Panc1 (cell line): ENCODE measurements around the gene DCTN1. TPM values are rescaled to one million over a fixed set of nuclear protein-coding genes. Genes with fewer than 3 reads are reported as not detected.

Experiments
- ATAC-seq: fragments of 200-7000 bp; cut with Tn5 transposase; 2 replicates; pipeline ENCODE4 v1.9.1; 2020; ENCODE audit warnings: mild to moderate bottlenecking, moderate library complexity
- Bru-seq: library from RNA; stranded (reverse); fragments of 400-500 nt; gene quantifications from one replicate; lab custom pipeline; 2021; lab: Mats Ljungman, UMichigan
- BruChase-seq, 2 experiments: library from RNA; stranded (reverse); fragments of 400-500 nt; gene quantifications; one replicate each; lab custom pipeline; 2021; lab: Mats Ljungman, UMichigan
- BruUV-seq: library from RNA; stranded (reverse); fragments of 400-500 nt; replicated peaks from 2 replicates; lab custom pipeline; 2021; lab: Mats Ljungman, UMichigan
- CTCF ChIA-PET: fragments of 300-600 bp; sonication (Branson Sonifier 250); formaldehyde crosslinking; loops from one replicate; lab custom pipeline; 2022; ENCODE audit warnings: antibody characterized with exemption; lab: Charles Lee
- POLR2A ChIA-PET: fragments of 300-600 bp; sonication (Branson Sonifier 250); formaldehyde crosslinking; loops from one replicate; lab custom pipeline; 2022; ENCODE audit warnings: antibody characterized with exemption; lab: Charles Lee
- DNase-seq: peaks from one replicate; pipeline ENCODE4 v3.0.0-alpha.2; 2010; ENCODE audit warnings: low read depth, low spot score
- H3K27ac ChIP-seq: 2 replicates; pipeline ENCODE4 v1.5.1; 2011; ENCODE audit warnings: mild to moderate bottlenecking, low read length, inconsistent platforms
- H3K27me3 ChIP-seq: fragments of 200-500 bp; sonication (Bioruptor generic); 2 replicates; pipeline ENCODE4 v1.6.0; 2014; ENCODE audit warnings: low read length, inconsistent platforms; ENCODE audit not compliant: control insufficient read depth, insufficient read depth
- H3K36me3 ChIP-seq: fragments of 200-500 bp; sonication (Bioruptor generic); 2 replicates; pipeline ENCODE4 v1.5.1; 2014; ENCODE audit warnings: inconsistent platforms, mild to moderate bottlenecking, low read length, moderate library complexity; ENCODE audit not compliant: control insufficient read depth, insufficient read depth
- H3K4me1 ChIP-seq: 2 replicates; pipeline ENCODE4 v1.5.1; 2011; ENCODE audit warnings: inconsistent platforms, mild to moderate bottlenecking, low read length, moderate library complexity; ENCODE audit not compliant: control insufficient read depth, insufficient read depth
- H3K4me3 ChIP-seq, 2 experiments: 2 replicates each; pipeline ENCODE4 v1.5.1; 2011 to 2012; ENCODE audit warnings: low read depth in 2 of 2, low read length in 2 of 2, mild to moderate bottlenecking in 2 of 2, inconsistent platforms in 1 of 2, moderate library complexity in 1 of 2
- H3K9me3 ChIP-seq: fragments of 200-500 bp; sonication (Bioruptor generic); 2 replicates; pipeline ENCODE4 v1.5.1; 2014; ENCODE audit warnings: low read depth, mild to moderate bottlenecking, inconsistent platforms, low read length, moderate library complexity; ENCODE audit not compliant: control insufficient read depth, insufficient read depth
- CTCF ChIP-seq: fragments of 450-650 bp; IDR thresholded peaks from 2 replicates; pipeline ENCODE4 v1.5.1; 2017; ENCODE audit warnings: mild to moderate bottlenecking
- POLR2AphosphoS5 ChIP-seq: IDR thresholded peaks from 2 replicates; pipeline ENCODE4 v1.6.1; 2012; ENCODE audit warnings: mild to moderate bottlenecking, low read depth, low read length, moderate library complexity
- REST ChIP-seq, 2 experiments: IDR thresholded peaks; 2 replicates each; pipeline ENCODE4 v1.6.1; 2011 to 2012; ENCODE audit warnings: low read depth in 2 of 2, control low read depth in 1 of 2, low read length in 1 of 2, mild to moderate bottlenecking in 1 of 2, moderate library complexity in 1 of 2; ENCODE audit not compliant: insufficient read depth in 1 of 2
- SIN3A ChIP-seq: IDR thresholded peaks from 2 replicates; pipeline ENCODE4 v1.6.1; 2012; ENCODE audit warnings: low read depth, mild to moderate bottlenecking, low read length, moderate library complexity, borderline replicate concordance; ENCODE audit not compliant: insufficient read depth
- TCF7L2 ChIP-seq: IDR thresholded peaks from 2 replicates; pipeline ENCODE4 v1.6.1; 2011; ENCODE audit warnings: mild to moderate bottlenecking, low read depth, low read length, inconsistent platforms
- in situ Hi-C: cut with HindIII; loops from 2 replicates; pipeline ENCODE4 v1.10.0; 2016; ENCODE audit warnings: low sequenced_read_pairs, low pct_unique_long_range_greater_than_20kb
- intact Hi-C: fragments of 100-400 bp; cut with micrococcal nuclease; formaldehyde crosslinking; loops from one replicate; pipeline ENCODE4 v1.10.0; 2022; ENCODE audit not compliant: unreplicated experiment
- long read RNA-seq: library from polyadenylated mRNA; unstranded; transcript quantifications from one replicate; pipeline ENCODE4 v2.0.0, GENCODE V29; 2021; ENCODE audit not compliant: unreplicated experiment
- polyA plus RNA-seq: library from polyadenylated mRNA; unstranded; fragments of >200 nt; gene quantifications from one replicate; pipeline ENCODE4 v1.2.1, GENCODE V29; 2012; ENCODE audit warnings: missing spikeins; ENCODE audit not compliant: insufficient read length
- total RNA-seq: library from RNA; stranded (reverse); gene quantifications from one replicate; pipeline ENCODE4 v1.2.1, GENCODE V29; 2021; ENCODE audit not compliant: unreplicated experiment

DCTN1 gene
- total RNA-seq (190 TPM), Bru-seq, nascent RNA (percentile 83 among the genes with signal in this experiment), BruChase-seq, experiment 1, labeled RNA remaining after a 2-hour chase (percentile 84 among the genes with signal in this experiment), BruChase-seq, experiment 2, labeled RNA remaining after a 6-hour chase (percentile 89 among the genes with signal in this experiment)
- 225 TPM for polyA plus RNA-seq
- long read RNA-seq, full-length matches to known transcripts, result 335 of 518 reads
- long read RNA-seq, partial matches to known transcripts, result 112 of 518 reads
- long read RNA-seq, other reads (novel, unspliced or antisense), result 71 of 518 reads

- H3K4me3 ChIP-seq, result no peak within 1 kb of the TSS
- DNase-seq, result no peak
- no peak within 1 kb of the TSS for H3K27ac ChIP-seq
- POLR2A ChIA-PET, result interaction anchor here (0.5 kb wide), 1 partner anchor 40 kb away, joined by 8 read pairs; no protein-coding TSS in a partner anchor
- no peaks in the 10 kb centered on the region for H3K9me3 ChIP-seq
- in situ Hi-C loops (no loop called here), intact Hi-C loops (no loop called here)
- ATAC-seq, result peak; percentile 81
- TF ChIP-seq TCF7L2 (peak; percentile 46; the same call in 1 of the 2 replicates), CTCF (no peak)
- peaks cover 4% of the 10 kb centered on the region; the same call in 1 of the 2 replicates for H3K36me3 ChIP-seq
- BruUV-seq, result no TSS peak
- H3K27me3 ChIP-seq, result no peaks in the 10 kb centered on the region
- CTCF ChIA-PET, result no interaction called here
- H3K4me1 ChIP-seq, result peaks cover 6% of the 10 kb centered on the region; the same call in 1 of the 2 replicates
Measured at GRCh38 chr2:74379851-74380789, at the start of gene DCTN1. TSS of gene DCTN1 (minus strand) at chr2:74380311. CDS start at chr2:74380037, 274 bp downstream.

GRCh38 chr2:74428675-74429074, 48.6 kb upstream of the DCTN1 start:
- no TSS peak for BruUV-seq
- in situ Hi-C loops, result no loop called here
- intact Hi-C loops, result no loop called here
- TF ChIP-seq SIN3A (no peak), CTCF (no peak), POLR2AphosphoS5 (no peak), TCF7L2 (no peak), REST (IDR thresholded peaks at IDR 0.05; ENCODE audit: insufficient read depth in 1 of 2, low read depth in 2 of 2, low read length in 1 of 2) (no peak)
- no peaks in the 10 kb centered on the region for H3K9me3 ChIP-seq
- H3K36me3 ChIP-seq, result peaks cover 7% of the 10 kb centered on the region
- DNase-seq (no peak), ATAC-seq (no peak)
- POLR2A ChIA-PET, result interaction anchor here (0.7 kb wide), 1 partner anchor 152 kb away, joined by 4 read pairs; no protein-coding TSS in a partner anchor
- H3K4me1 ChIP-seq, result peaks cover 3% of the 10 kb centered on the region; the same call in 1 of the 2 replicates
- no peaks in the 10 kb centered on the region for H3K27me3 ChIP-seq
- no peak overlapping the region for H3K4me3 ChIP-seq
- no peak overlapping the region for H3K27ac ChIP-seq
- CTCF ChIA-PET, result no interaction called here
